AG10803 (cell line): ENCODE results near the gene CYP11A1.

Experiments used
- DNase-seq: peaks from one replicate; pipeline ENCODE4 v3.0.0; 2010; ENCODE audit warnings: low read depth
- H3K4me3 ChIP-seq: 2 replicates; pipeline ENCODE4 v1.5.1; 2011; ENCODE audit warnings: mild to moderate bottlenecking, low read length, control low read depth
- CTCF ChIP-seq: conservative IDR thresholded peaks from 2 replicates; pipeline ENCODE4 v1.5.1; 2011; ENCODE audit warnings: mild to moderate bottlenecking, low read length, control low read depth, inconsistent platforms

Gene CYP11A1

GRCh38 chr15:74377831-74378766 is 10.7 kb upstream of the CYP11A1 start:
- TF ChIP-seq CTCF = no peak
- no peak overlapping the region for H3K4me3 ChIP-seq
- DNase-seq = no peak

GRCh38 chr15:74376825-74377581 is 9.6 kb upstream of the CYP11A1 start:
- no peak for DNase-seq
- no peak overlapping the region for H3K4me3 ChIP-seq
- TF ChIP-seq CTCF = no peak

DNA sequence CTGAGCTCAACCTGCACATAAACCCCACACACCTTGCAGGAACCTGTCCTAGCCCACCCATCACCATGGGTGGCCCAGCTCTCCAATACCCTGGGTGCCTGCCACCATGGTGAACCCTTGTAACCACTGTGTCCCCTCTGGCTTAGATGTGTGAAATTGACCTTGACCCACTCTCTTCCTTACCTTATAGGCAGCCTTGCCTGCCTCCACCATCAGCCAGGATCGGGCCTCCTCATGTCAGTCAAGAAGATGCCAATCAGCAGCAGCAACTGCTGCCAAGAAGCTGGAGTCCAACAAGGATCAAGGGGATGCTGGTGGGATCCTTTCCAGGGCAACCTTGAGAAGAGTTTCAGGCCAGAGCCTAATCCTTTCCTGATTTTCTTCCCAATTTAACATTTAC is 8.8 kb upstream of the CYP11A1 start:
- DNase-seq = no peak
- no peak overlapping the region for H3K4me3 ChIP-seq
- no peak for TF ChIP-seq CTCF

- DNase-seq = peak; percentile 76
- TF ChIP-seq CTCF = peak; percentile 94
- no peak overlapping the region for H3K4me3 ChIP-seq
These were observed 7.9 kb upstream of the CYP11A1 start for GRCh38 chr15:74375303-74375693.

- peak overlapping the region; percentile 73 for H3K4me3 ChIP-seq
- TF ChIP-seq CTCF = no peak
- DNase-seq = no peak
These were observed 7.3 kb upstream of the CYP11A1 start for GRCh38 chr15:74374648-74375302.

GRCh38 chr15:74373731-74374647 is 6.5 kb upstream of the CYP11A1 start:
- peak; percentile 73 for DNase-seq
- TF ChIP-seq CTCF = peak; percentile 74
- H3K4me3 ChIP-seq = peak overlapping the region; percentile 73
